Measurements from ENCODE around the gene EGLN1. TPM values are rescaled to one million over a fixed set of nuclear protein-coding genes. Genes with fewer than 3 reads are reported as not detected.

The EGLN1 gene
- total RNA-seq, 1 donor from 2014 or later: 91.3 TPM

DNA sequence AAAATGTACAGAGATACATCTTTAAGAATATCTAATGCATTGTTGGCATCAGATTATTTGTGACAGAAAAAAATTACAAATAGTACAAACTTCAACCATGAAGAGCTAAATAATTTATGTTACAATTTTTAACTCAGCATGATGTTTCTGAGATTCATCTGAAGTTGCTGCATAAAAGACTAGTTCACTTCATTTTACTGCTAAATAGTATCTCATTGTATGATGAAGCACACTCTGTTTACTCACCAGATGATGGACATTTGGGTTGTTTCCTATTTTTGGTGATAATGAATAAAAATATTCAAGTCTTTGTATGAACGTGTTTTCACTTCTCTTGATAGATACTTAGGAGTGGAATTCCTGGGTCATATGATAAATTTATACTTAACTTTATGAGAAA, 20.6 kb downstream of the EGLN1 start:
- DNase-seq (ENCODE audit: low spot score in 2 of 2) (no peak), FAIRE-seq (no peak)

DNA sequence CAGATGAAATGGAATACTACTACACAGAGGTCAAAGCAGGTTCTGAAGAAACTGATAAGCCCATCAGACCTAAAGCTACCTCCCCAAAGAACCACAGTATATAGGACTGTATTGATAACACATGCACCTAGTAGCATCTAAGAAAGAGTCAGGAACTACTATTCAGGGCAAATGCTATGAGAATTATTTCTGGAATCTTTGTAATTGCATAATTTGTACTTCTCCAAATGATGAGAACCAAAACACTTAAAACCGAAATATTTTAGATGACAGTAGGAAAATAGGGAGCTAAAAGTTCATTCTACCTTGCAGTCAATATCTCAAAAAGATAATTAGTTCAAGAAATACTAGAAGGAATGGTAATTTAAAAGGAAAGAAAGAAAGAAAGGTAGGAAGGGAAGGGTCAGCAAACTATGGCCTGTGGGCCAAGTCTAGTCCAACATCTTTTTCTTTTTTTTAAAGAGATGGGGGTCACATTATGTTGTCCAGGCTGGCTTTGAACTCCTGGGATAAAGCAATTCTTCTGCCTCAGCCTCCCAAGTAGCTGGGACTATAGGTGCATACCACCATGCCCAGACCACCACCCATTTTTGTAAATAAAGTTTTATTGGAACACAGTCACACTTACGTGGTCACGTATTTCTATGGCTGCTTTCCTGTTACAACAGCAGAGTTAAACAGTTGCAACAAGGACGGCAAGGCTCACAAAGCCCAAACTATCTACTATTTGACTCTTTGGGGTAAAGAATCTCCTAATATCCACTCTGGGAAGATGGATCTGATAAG, 24.0 kb downstream of the EGLN1 start:
- DNase-seq (ENCODE audit: low spot score in 2 of 2) (no peak), FAIRE-seq (no peak)

DNA sequence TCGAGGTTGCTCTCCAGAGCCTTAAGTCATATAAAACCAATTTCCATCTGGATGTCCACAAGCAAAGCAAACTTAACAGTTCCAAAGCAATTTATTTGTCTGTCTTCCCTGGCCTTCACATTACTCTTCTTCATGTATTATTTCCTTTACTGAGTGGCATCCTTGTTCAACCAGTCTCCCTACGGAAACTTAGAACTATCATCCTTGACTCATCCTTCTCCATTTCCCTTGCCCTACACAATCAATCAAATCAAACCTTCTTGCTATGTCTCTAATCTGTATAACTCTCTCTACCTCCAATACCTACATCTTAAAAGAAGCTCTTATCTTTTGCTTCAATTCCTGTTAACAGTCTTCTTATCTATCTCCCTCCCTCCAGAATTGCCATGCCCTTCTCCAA, 25.4 kb downstream of the EGLN1 start:
- DNase-seq (ENCODE audit: low spot score in 2 of 2) (no peak), FAIRE-seq (no peak)

DNA sequence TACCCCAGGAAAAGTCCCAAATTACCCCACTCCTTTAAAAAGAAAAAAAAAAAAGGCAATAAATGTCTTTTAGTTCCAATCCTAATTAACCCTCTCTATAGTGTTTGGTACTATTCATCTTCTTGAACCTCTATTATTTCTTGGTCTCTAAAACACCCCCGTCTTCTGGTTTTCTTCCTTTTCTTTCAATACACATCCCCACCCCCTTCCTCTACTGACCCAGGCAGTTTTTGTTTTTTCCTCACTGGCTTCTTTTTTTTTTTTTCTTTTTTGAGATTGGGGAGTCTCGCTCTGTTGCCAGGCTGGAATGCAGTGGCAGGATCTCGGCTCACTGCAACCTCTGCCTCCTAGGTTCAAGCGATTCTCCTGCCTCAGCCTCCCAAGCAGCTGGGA, 26.1 kb downstream of the EGLN1 start:
- DNase-seq (ENCODE audit: low spot score in 2 of 2): no peak
- FAIRE-seq: no peak

DNA sequence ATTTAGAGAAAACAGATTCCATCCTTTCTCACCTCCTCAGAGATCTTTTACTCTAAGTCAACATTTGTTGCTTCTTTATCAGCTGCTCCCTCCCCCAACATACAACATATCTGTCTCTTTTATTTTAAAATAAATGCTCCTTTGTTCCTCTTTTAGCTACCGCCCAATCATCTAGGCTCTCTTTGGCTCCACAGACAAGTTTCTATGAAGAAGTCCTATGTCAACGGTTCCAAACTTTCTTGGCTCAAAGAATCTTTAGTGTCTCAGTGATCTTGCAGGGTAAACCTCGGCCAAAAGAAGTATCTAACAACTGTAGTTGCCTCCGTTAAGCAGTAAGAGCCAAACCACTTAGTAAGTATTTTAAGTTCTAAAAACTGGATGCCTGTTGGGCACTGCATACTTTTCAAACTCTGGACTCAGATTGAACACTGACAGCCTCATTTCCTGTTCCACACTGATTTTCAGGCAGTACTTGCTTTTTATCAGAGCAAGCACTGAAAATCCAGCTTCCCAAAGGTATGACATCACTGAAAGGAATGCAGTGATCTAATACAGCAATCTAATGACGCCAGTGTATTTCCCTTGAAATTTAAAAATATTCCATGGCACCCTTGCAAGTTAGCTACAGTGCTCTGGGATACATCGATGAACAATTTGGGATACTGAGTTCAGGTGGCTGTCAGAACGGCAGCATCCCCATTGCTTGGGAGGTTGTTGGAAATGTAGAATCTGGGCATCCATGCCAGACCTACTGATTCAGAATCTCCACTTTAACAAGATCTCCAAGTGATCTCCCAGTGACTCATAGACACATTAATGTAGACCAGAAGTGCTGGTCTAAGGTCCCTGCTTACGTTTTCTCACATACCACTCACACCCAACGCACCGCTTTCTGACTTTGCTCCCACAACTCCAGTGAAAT, 26.8 kb downstream of the EGLN1 start:
- FAIRE-seq (no peak), DNase-seq (ENCODE audit: low spot score in 2 of 2) (no peak)

DNA sequence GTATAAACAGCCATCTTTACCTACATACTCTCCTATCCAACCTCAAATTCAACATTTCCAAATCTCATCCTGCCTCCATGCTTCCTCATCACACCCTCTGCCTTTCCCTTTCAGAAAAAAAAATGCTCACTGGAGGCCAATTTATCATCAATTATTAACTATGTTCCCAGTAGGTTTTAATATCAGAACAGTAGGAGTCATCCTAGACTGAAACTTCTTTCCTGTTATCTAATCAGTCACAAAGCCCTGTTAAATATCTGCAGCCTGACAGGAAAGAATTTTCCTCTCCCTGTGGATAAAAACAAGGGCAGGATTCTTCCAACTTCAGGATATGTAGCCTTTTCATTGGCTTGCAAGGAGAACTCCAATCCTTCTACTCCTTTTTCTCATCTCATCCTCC, 28.4 kb downstream of the EGLN1 start:
- no peak for FAIRE-seq
- DNase-seq (ENCODE audit: low spot score in 2 of 2): no peak

DNA sequence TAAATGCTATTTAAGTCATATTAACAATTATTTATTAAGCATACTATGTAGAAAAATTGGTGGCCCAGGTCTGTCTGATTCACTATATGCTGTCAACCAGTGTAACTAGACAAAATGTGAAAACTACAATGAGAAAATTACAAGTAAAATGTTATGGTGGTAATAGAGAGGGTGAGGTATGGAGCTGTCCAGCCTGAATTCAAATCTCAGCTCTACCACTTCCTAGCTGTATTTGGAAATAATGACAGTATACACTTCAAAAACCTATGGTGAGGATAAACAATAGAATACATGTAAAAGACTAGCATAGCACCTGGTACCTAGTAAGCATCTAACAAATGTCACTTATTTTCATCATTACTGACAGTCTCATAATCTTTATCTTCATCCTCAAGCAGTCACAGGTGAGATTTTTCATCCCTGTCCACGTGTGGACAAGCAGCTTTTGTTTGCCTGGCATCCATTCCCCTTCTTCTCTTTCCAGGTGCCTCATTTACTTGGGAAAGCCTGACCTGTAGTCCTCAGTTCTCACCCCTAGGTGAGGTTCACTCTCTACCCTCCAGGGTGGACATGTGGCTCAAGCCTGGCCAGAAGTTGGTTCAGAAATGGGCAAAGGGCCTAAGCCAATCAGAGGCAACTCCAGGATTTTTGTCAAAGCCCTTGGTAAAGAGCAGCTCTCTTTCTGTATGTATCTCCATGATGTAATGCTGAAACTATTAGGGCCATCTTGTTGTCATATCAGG, 29.5 kb downstream of the EGLN1 start:
- FAIRE-seq: no peak
- DNase-seq (ENCODE audit: low spot score in 2 of 2): no peak

DNA sequence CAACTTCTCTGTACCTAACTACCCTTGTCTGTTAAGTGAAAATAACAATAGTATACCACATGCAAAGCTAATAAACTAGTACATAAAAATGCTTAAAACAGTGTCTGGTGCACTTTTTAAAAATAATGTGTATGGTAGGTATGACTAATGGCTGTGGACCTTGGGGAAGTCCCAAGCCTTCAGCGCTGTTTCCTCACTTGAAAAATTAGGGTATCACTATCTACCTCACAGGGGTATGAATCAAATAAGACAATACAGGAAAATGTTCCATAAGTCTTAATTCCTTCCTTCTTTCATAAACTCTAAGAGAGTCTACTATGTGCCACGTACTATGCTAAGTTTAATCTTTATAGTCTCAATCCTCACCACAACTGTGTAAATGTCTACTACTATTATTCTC, 32.0 kb downstream of the EGLN1 start:
- FAIRE-seq (no peak), DNase-seq (ENCODE audit: low spot score in 2 of 2) (no peak)

DNA sequence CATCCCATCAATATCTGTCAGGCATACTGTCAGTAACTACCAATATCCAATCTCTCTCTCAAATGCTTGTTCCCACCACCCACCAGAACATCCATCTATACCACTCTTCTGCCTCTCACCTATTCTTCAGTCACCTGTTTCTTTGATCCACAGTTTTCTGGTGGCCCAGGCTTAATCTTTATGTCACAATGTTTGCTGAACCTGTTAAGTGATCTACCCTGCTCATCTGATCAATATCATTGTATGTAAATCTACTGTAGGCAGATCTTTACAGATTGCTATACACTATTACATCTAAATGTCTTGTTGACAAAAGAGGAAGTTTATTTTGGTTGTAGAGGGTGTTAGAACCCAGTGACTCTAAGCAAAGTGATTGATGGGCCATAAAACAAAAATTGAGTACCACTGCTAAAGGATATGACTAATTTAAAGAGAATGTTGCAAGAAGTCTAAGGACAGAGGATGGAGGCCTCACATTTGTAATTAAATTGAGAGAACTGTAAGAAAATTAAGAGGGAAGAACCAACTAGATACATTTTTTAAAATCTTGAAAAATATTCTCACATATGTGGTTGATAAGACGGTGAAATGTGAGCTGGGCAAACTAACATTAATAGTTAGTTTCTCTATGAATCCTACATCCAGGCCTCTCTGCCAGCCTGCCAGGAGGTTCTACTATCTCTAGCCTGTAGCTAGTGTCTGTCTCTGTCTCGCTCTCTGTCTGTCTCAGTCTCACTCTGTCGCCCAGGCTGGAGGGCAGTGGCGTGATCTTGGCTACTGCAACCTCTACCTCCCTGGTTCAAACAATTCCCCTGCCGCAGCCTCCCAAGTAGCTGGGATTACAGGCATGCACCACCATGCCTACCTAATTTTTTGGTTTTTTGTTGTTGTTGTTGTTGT, 34.1 kb downstream of the EGLN1 start:
- FAIRE-seq (no peak), DNase-seq (ENCODE audit: low spot score in 2 of 2) (no peak)

DNA sequence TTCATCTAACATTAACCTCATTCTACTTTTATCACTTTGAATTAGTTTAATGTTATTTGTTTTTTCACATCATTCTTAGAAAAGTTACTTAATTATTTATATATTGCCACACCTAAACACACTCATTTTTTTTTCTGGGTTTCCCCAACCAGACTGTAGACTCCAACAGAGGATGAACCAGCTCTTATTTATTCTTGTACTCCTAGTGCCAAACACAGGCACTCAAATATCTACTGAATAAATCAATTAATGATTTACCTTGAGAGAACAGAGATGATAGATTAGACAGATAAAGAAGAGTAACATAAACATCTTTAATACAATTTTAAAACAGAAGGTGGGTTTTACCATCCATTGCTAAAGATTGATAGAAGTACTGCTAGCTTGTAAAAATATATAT, 35.6 kb downstream of the EGLN1 start:
- no peak for FAIRE-seq
- DNase-seq (ENCODE audit: low spot score in 2 of 2): no peak

DNA sequence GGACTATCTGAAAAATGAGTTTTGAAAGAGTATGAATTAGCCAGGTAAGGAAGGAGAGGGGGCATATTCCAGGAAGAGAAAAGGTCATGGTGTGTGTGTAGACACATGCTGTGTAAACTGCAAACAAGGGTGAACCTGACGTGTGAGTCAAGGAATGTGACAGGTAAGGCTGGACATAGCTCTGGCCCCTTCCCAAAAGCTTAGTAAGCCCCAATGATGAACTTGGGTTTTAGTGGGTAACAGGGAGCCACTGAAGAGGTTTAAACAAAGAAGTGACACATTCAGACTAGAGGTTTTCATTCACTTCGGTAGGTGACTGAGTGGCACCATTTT, 36.7 kb downstream of the EGLN1 start:
- FAIRE-seq: no peak
- no peak for DNase-seq (ENCODE audit: low spot score in 2 of 2)

DNA sequence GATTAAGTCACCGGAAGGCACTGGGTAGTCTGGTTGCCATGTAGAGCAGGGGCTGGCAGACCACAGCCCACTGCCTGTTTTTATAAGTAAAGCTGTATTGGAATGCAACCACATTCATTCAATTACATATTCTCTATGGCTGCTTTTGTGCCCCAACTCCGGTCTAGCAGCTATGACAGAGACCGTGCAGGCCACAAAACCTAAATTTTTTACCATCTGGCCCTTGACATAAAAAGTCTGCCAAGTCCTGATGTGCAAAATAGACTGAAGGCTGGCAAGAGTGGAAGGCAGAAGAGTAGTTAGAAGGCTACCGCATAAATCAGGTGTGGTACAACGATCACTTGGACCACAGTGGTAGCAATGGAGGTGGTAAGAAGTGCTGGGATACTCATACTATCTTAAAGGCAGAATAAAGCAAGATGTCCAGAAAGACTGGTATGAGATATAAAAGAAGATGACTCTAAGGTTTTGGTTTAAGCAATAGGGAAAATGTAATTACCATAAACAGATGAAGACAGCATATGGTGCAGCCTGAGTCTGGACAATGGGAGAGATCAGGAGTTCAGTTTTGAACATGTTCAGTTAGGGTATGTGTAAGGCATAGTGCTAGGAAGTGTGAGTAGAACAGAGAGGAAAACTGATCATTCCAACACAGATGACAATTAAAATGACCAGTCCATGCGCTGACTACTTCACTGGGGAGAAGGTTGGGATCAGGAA, 37.2 kb downstream of the EGLN1 start:
- no peak for FAIRE-seq
- no peak for DNase-seq (ENCODE audit: low spot score in 2 of 2)

DNA sequence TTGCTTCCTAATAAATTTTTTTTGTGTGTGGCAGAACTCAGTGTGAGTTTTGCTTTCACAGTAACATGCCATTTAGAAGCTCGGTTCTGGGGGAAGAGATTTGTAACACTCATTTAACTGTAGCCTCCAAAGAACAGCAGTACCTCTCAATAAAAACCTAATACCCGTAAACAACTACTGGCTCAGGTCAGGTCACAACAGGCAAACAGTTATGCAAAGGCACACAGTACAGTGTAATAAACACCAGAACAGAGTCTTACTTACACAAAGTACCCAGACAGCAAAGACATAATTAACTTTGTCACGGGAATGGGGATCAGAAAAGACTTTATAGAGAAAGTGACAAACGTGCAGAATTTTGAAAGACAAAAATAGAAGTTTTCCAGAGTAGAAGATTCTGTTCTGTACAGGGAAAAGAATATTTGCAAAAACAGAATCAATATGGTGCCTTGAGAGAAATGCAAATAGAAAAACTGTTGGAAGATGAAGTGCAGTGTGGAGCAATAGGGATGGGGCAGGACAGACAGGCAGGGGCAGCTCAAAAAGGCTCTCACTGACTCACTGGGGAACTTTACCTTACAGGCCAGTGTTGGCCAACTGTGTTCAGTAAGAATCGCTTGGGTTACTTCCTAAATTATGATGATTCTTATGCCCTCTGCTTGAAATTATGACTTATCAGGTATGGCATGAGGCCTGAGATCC, 38.8 kb downstream of the EGLN1 start:
- no peak for FAIRE-seq
- DNase-seq (ENCODE audit: low spot score in 2 of 2): no peak

DNA sequence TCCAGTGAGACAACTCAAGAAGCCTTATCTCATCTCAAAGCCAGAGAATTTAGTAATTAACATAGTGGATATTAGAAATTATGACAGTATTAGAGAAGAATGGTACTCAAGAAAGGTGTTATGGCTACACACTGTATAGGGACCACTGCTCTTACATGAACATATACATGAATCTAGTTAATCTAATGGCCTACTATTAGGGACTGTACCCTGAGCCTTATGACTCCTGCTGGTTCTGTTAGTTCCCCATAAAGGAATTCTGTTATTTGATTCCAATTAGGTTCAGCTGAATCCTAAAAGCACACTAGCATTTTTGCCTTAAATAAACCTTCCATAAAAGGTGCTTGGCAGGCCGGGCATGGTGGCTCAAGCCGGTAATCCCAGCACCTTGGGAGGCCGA, 39.7 kb downstream of the EGLN1 start:
- DNase-seq (ENCODE audit: low spot score in 2 of 2) (no peak), FAIRE-seq (no peak)

DNA sequence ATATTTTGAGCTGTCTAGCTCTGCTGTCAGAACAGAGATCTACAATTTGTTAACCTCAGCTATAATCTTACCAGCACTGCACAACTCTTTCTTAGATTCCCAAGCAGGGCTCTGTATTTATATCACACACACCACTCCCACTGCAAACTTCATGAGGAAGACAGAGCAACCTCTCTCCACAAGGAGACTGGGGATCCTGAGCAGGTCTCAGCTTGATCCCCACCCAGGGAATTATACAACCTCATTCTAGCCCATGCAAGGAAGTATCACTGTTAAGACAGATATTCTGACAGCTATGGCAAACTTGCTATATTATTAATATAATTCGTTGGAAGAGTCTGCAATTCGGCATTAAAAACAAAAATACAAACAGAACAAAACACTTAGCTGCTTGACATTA, 40.4 kb downstream of the EGLN1 start:
- FAIRE-seq: no peak

DNA sequence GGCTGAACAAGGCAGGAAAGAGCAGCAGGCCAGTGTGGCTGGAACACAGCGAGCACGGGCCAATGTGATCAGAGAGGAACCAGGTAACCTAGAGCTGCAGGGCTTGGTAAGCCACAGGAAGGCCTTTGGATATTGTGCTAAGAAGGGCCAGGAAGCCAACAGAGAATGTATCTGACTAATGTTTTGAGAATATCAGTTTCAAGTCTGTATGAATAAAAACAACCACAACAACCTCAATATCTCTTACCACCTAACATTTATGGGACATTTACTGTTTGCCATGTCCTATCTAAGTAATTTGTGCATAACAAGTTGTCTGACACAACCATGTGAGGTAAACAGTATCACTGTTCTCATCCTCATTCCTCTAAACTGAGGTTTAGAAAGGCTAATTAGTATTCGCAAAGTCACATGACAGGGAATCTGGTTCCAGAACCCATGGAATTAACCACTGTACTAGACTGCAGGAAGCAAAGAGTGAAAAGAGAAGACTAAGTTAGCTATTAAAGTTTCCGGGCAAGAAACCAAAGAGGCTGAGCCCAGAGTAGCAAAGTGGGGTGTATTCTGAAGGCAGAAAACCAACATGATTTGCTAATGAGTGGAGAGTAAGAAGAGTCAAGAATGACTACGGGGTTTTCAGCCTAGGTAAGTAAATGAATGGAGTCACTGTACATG, 45.1 kb downstream of the EGLN1 start:
- DNase-seq (ENCODE audit: low spot score in 2 of 2) (no peak), FAIRE-seq (no peak)

More for the DNA sequence above, 40.4 kb downstream of the EGLN1 start:
- no peak for DNase-seq (ENCODE audit: low spot score in 2 of 2)

DNA sequence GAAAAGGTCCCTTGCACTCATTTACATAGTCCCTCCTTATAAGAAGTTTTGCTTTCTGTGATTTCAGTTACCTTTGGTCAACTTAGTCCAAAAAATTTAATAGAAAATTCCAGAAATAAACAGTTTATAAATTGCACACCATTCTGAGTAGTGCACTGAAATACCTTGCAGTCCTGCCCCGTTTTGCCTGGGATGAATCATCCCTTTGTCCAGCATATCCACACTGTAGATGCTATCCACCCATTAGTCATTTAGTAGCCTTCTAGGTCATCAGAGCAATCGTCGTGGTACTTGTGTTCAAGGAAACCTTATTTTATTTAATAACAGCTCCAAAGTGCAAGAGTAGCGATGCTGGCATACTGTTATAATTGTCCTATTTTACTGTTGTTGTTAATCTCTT, 46.0 kb downstream of the EGLN1 start:
- DNase-seq (ENCODE audit: low spot score in 2 of 2) (no peak), FAIRE-seq (no peak)

DNA sequence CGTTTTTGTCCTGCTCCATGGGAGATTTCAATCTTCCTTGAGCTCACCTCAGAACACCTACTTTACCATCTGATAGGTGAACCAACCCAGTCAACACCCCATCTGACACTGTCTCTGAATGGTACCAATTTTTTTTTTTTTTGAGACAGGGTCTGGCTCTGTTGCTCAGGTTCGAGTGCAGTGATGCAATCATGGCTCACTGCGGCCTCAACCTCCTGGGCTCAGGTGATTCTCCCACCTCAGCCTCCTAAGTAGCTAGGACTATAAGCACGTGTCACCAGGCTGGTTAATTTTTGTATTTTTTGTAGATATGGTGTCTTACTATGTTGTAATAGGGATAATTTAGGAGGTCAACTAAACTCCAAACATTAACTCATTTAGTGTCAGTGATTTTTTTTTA, 47.7 kb downstream of the EGLN1 start:
- no peak for FAIRE-seq
- no peak for DNase-seq (ENCODE audit: low spot score in 2 of 2)

All from frontal cortex (tissue), 4 donors.